Measurements from ENCODE around the gene NAA35. TPM values are rescaled to one million over a fixed set of nuclear protein-coding genes. Genes with fewer than 3 reads are reported as not detected.
"Not testable (repeated sequence)": the region's sequence is repeated elsewhere in the genome, so short reads cannot be mapped to it uniquely, and the experiment has no call there.

The NAA35 gene
- total RNA-seq, 2 donors from 2014 or later = 21.3 to 32.3 TPM

DNA sequence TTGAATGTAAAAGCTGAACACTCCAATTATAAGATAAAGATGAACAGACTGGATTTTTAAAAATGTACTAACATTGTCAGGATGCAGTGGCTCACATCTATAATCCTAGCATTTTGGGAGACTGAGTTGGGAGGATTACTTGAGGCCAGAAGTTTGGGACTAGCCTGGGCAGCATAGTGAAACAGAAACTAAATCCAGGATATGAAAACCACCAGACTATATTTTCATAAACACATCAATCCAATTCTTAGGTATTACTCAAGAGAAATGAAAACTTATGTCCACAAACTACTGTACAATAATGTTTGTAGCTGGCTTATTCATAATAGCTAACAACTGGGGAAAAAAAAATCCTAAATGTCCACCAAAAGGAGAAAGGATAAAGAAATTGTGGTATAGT, 26.8 kb upstream of the NAA35 start:
- no peaks in the 10 kb centered on the region for H3K27me3 ChIP-seq
- no peaks in the 10 kb centered on the region for H3K9me3 ChIP-seq
- intact Hi-C loops (cut with DNase I) = no loop called here
- TF ChIP-seq, protein P1, sequence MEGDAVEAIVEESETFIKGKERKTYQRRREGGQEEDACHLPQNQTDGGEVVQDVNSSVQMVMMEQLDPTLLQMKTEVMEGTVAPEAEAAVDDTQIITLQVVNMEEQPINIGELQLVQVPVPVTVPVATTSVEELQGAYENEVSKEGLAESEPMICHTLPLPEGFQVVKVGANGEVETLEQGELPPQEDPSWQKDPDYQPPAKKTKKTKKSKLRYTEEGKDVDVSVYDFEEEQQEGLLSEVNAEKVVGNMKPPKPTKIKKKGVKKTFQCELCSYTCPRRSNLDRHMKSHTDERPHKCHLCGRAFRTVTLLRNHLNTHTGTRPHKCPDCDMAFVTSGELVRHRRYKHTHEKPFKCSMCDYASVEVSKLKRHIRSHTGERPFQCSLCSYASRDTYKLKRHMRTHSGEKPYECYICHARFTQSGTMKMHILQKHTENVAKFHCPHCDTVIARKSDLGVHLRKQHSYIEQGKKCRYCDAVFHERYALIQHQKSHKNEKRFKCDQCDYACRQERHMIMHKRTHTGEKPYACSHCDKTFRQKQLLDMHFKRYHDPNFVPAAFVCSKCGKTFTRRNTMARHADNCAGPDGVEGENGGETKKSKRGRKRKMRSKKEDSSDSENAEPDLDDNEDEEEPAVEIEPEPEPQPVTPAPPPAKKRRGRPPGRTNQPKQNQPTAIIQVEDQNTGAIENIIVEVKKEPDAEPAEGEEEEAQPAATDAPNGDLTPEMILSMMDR (IDR thresholded peaks at IDR 0.05) = no peak
- TF ChIP-seq POLR2A (IDR thresholded peaks at IDR 0.05) = no peak
- H3K4me3 ChIP-seq = no peak overlapping the region
- H3K36me3 ChIP-seq (replicated peaks in 1 of 2; ENCODE audit: insufficient read depth in 1 of 2, low read depth in 2 of 2) = no peaks in the 10 kb centered on the region
- ATAC-seq (no peak), DNase-seq (no peak)
- H3K27ac ChIP-seq = no peak overlapping the region
- no peaks in the 10 kb centered on the region for H3K4me1 ChIP-seq

DNA sequence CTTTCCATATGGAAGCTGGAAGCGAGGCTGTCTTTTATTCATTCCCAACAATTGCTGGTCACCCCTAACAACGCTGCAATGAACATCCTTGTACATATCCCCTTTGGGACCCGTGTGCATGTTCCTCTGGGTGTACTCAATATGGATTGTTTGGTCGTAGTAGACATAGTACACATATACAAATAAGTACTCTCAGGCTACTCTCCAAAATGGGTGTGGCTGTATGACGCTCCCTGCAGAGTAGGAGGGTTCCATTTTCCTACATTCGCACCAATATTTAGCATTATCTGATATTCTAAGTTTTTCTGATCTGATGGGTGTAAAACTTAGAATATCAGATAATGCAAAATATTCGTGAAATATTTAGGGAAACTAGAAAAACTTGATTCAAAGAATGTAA, 23.2 kb upstream of the NAA35 start:
- H3K36me3 ChIP-seq (replicated peaks in 1 of 2; ENCODE audit: insufficient read depth in 1 of 2, low read depth in 2 of 2) = no peaks in the 10 kb centered on the region
- intact Hi-C loops (cut with DNase I) = no loop called here
- H3K4me1 ChIP-seq = no peaks in the 10 kb centered on the region
- no peaks in the 10 kb centered on the region for H3K27me3 ChIP-seq
- H3K27ac ChIP-seq = no peak overlapping the region
- ATAC-seq (no peak), DNase-seq (no peak)
- no peak overlapping the region for H3K4me3 ChIP-seq
- TF ChIP-seq POLR2A (IDR thresholded peaks at IDR 0.05) = no peak
- TF ChIP-seq, protein P1 (IDR thresholded peaks at IDR 0.05) = no peak
- WGBS, 2 donors = 79 to 85% methylated on average over 7 of the region's 7 CpGs
- no peaks in the 10 kb centered on the region for H3K9me3 ChIP-seq

DNA sequence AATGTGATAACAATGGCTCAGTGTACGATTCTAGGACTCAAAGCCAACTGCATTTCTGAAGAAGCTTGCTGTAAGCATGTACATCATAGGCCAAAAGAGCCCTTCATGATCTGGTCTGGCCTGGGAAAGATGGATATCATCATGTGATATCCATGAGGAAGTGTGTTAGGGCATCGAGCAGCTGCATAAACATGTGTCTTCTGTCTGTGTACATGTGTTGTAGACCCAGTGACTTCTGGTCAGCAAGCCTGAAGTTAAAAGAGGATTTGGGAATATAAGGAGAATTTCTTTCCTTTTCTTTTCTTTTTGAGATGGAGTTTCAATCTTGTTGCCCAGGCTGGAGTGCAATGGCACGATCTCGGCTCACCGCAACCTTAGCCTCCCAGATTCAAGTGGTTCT, 15.5 kb upstream of the NAA35 start:
- no peak for ATAC-seq
- H3K27me3 ChIP-seq = no peaks in the 10 kb centered on the region
- no peak overlapping the region for H3K27ac ChIP-seq
- TF ChIP-seq POLR2A (IDR thresholded peaks at IDR 0.05) = no peak
- H3K4me1 ChIP-seq = no peaks in the 10 kb centered on the region
- WGBS, 2 donors = 94 to 99% methylated on average over 5 of the region's 5 CpGs
- no peaks in the 10 kb centered on the region for H3K9me3 ChIP-seq
- DNase-seq = no peak
- no peaks in the 10 kb centered on the region for H3K36me3 ChIP-seq (replicated peaks in 1 of 2; ENCODE audit: insufficient read depth in 1 of 2, low read depth in 2 of 2)
- intact Hi-C loops (cut with DNase I) = no loop called here
- H3K4me3 ChIP-seq = no peak overlapping the region

DNA sequence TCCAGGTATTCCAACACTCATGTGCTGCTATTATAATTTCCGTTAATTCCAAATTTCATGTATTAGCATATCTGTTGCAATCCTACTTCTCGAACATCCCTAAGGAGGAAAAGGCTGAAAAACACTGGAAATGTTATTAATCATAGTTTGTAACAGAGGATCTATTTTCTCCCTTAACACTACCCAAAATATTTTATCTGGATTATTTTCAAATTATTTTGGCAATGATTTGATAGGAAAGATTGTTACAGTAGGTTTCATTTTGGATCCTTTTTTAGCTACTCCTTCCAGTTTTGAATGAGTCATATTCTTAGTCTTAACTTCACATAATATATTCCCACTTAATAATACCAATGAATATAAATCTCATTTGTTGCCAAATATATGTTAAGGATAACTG, 13.9 kb upstream of the NAA35 start:
- DNase-seq (no peak), ATAC-seq (no peak)
- H3K36me3 ChIP-seq (replicated peaks in 1 of 2; ENCODE audit: insufficient read depth in 1 of 2, low read depth in 2 of 2) = no peaks in the 10 kb centered on the region
- TF ChIP-seq POLR2A (IDR thresholded peaks at IDR 0.05) = no peak
- TF ChIP-seq, protein P1 (IDR thresholded peaks at IDR 0.05) = no peak
- no peak overlapping the region for H3K27ac ChIP-seq
- H3K4me3 ChIP-seq = no peak overlapping the region
- WGBS, 2 donors = 79 to 91% methylated on average over 2 of the region's 2 CpGs
- no peaks in the 10 kb centered on the region for H3K9me3 ChIP-seq
- intact Hi-C loops (cut with DNase I) = no loop called here
- no peaks in the 10 kb centered on the region for H3K4me1 ChIP-seq
- H3K27me3 ChIP-seq = no peaks in the 10 kb centered on the region

DNA sequence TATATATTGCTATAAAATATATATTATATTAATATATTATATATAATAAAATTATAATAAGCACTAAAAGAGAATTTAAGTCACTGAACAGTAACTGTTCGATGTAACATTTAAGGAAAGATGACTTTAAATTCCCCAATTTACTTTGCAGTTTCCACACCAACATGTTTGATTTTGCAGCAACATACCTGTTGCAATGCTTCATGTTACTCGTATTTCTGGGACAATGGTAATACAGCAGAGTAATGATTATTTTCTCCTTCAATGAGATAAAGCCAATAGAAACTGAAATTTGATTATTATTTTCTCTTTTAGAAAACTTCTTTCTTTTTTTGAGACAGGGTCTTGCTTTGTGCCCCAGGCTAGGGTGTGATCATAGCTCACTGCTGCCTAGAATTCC, 9.5 kb upstream of the NAA35 start:
- ATAC-seq = no peak
- Histone ChIP-seq H3K4me3 (no peak overlapping the region), H3K9me3 (no peaks in the 10 kb centered on the region), H3K27ac (no peak overlapping the region), H3K36me3 (replicated peaks in 1 of 2; ENCODE audit: insufficient read depth in 1 of 2, low read depth in 2 of 2) (no peaks in the 10 kb centered on the region), H3K27me3 (no peaks in the 10 kb centered on the region), H3K4me1 (no peaks in the 10 kb centered on the region)
- intact Hi-C loops (cut with DNase I) = no loop called here
- TF ChIP-seq POLR2A (IDR thresholded peaks at IDR 0.05) = no peak
- TF ChIP-seq, protein P1 (IDR thresholded peaks at IDR 0.05) = no peak
- WGBS, 2 donors = 81 to 83% methylated on average over 2 of the region's 2 CpGs
- no peak for DNase-seq

DNA sequence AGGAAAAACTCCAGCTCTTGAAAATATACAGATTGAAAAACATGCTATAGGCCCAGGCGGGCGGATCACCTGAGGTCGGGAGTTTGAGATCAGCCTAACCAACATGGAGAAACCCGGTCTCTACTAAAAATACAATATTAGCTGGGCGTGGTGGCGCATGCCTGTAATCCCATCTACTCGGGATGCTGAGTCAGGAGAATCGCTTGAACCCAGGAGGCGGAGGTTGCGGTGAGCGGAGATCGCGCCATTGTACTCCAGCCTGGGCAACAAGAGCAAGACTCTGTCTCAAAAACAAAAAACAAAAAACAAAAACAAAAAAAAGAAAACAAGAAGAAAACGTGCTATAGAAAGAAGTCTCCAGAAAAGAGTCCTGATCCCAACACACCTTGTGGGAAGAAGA, 5.0 kb upstream of the NAA35 start:
- DNase-seq; H3K27ac ChIP-seq; H3K9me3 ChIP-seq; H3K4me1 ChIP-seq; H3K27me3 ChIP-seq; ATAC-seq; H3K4me3 ChIP-seq; intact Hi-C loops (cut with DNase I); H3K36me3 ChIP-seq (replicated peaks in 1 of 2; ENCODE audit: insufficient read depth in 1 of 2, low read depth in 2 of 2): not testable (repeated sequence)
- 92 to 95% methylated on average over 14 of the region's 14 CpGs for WGBS, 2 donors
